B cell (primary cell): ENCODE results near the gene HIVEP1.

Source experiments
- CTCF ChIP-seq: fragments of 200-600 bp; IDR thresholded peaks from one replicate; pipeline ENCODE4 v1.8.0; 2022; ENCODE audit warnings: antibody characterized with exemption, mild to moderate bottlenecking
- EZH2 ChIP-seq: IDR thresholded peaks from 2 replicates; pipeline ENCODE4 v1.6.1; 2012; ENCODE audit warnings: borderline replicate concordance, low read depth, mild to moderate bottlenecking, moderate library complexity, low read length; ENCODE audit not compliant: insufficient read depth, poor library complexity, severe bottlenecking

- no peak for TF ChIP-seq EZH2
- no peak for TF ChIP-seq CTCF
Observed at GRCh38 chr6:12149944-12150510, 137.9 kb downstream of the HIVEP1 start.
